ENCODE measurements around the gene GPR119. TPM values are rescaled to one million over a fixed set of nuclear protein-coding genes. Genes with fewer than 3 reads are reported as not detected.

GPR119 gene
- total and polyA plus RNA-seq, 2 of the 4 experiments (the other 2 are of a cell fraction): not detected

- Histone ChIP-seq H4K8ac (ENCODE audit: low read depth in 2 of 2, low read length in 2 of 2) (no peak overlapping the region), H3K4ac (ENCODE audit: low read depth, low read length) (no peak overlapping the region), H2BK15ac (ENCODE audit: low read depth, low read length) (no peak overlapping the region), H2AK5ac (ENCODE audit: low read depth, low read length) (no peak overlapping the region), H4K91ac (ENCODE audit: insufficient read depth, low read depth, low read length) (no peak overlapping the region), H3K27me3 (ENCODE audit: control insufficient read depth, insufficient read depth, low read length) (no peaks in the 10 kb centered on the region; the same call in 1 of the 2 replicates), H3K36me3 (ENCODE audit: control insufficient read depth, insufficient read depth, low read length) (peaks cover 5% of the 10 kb centered on the region; the same call in 1 of the 2 replicates), H3K14ac (replicated peaks; ENCODE audit: low read depth, low read length) (no peak overlapping the region), H2BK20ac (ENCODE audit: low read depth, low read length) (no peak overlapping the region), H3K4me3 (ENCODE audit: insufficient read depth, low read depth, low read length) (no peak overlapping the region), H2BK120ac (ENCODE audit: low read depth, low read length) (no peak overlapping the region), H3K27ac (ENCODE audit: insufficient read depth, low read length) (no peak overlapping the region), H2AFZ (replicated peaks; ENCODE audit: low read length, poor library complexity) (no peak overlapping the region), H3K79me1 (ENCODE audit: low read depth in 1 of 2, low read length in 2 of 2) (no peaks in the 10 kb centered on the region), H3K18ac (ENCODE audit: low read depth, low read length) (no peak overlapping the region), H4K5ac (ENCODE audit: low read depth, low read length) (no peak overlapping the region), H3K23ac (ENCODE audit: low read depth, low read length) (no peak overlapping the region), H3K9me1 (ENCODE audit: insufficient read depth, low read length) (no peaks in the 10 kb centered on the region), H2AK9ac (replicated peaks; ENCODE audit: low read depth, low read length, poor library complexity) (no peak overlapping the region), H3K9me3 (ENCODE audit: control insufficient read depth, insufficient read depth, low read length) (no peaks in the 10 kb centered on the region), H4K20me1 (ENCODE audit: insufficient read depth, low read length) (no peaks in the 10 kb centered on the region), H3K4me1 (ENCODE audit: control insufficient read depth, insufficient read depth, low read length) (no peaks in the 10 kb centered on the region), H3K4me2 (ENCODE audit: low read depth, low read length) (no peak overlapping the region), H2BK5ac (ENCODE audit: low read depth, low read length, poor library complexity, severe bottlenecking) (no peak overlapping the region), H3K56ac (ENCODE audit: extremely low read depth, insufficient read depth, low read length) (no peak overlapping the region; the same call in 1 of the 2 replicates), H3K9ac (ENCODE audit: low read depth, low read length) (no peak overlapping the region)
- TF ChIP-seq FOS (IDR thresholded peaks at IDR 0.05; ENCODE audit: low read depth, low read length): no peak
- no peak for TF ChIP-seq RAD21 (IDR thresholded peaks at IDR 0.05; ENCODE audit: low read length)
- TF ChIP-seq USF2 (IDR thresholded peaks at IDR 0.05; ENCODE audit: low read depth, low read length): no peak
- TF ChIP-seq ELK1 (IDR thresholded peaks at IDR 0.05; ENCODE audit: borderline replicate concordance, low read depth, low read length): no peak
- no peak for TF ChIP-seq MAFK (IDR thresholded peaks at IDR 0.05; ENCODE audit: low read depth, low read length)
- TF ChIP-seq CHD1 (IDR thresholded peaks at IDR 0.05; ENCODE audit: low read depth, low read length): no peak
- TF ChIP-seq CTCF (conservative IDR thresholded peaks at IDR 0.05; ENCODE audit: low read depth, low read length): no peak
- TF ChIP-seq RCOR1 (IDR thresholded peaks at IDR 0.05; ENCODE audit: insufficient replicate concordance, low read length): no peak
- no peak for TF ChIP-seq NFE2L2 (IDR thresholded peaks at IDR 0.05; ENCODE audit: low read depth, low read length)
- no peak for ATAC-seq (ENCODE audit: low read depth)
- dilution Hi-C loops (cut with HindIII; ENCODE audit: low sequenced_read_pairs, unreplicated experiment) (no loop called here), intact Hi-C loops (cut with micrococcal nuclease) (no loop called here), in situ Hi-C loops (cut with MboI; ENCODE audit: low sequenced_read_pairs) (no loop called here)
- ChIA-PET CTCF (no interaction called here), POLR2A (ENCODE audit: unreplicated experiment) (no interaction called here)
- 86% methylated on average over 2 of the region's 4 CpGs; no CpG with 5 or more reads in 1 of the 2 experiments for WGBS, 2 experiments (ENCODE audit: extremely low coverage in 2 of 2, insufficient read length in 1 of 2)
- DNase-seq: no peak
- no TSS peak for BruUV-seq (replicated peaks)
Observed at GRCh38 chrX:130416785-130417184, 31.3 kb upstream of the GPR119 start.

Data from IMR-90 (cell line).